Measurements from ENCODE around the gene ENPP4. TPM values are rescaled to one million over a fixed set of nuclear protein-coding genes. Genes with fewer than 3 reads are reported as not detected.
"Not testable (repeated sequence)": the region's sequence is repeated elsewhere in the genome, so short reads cannot be mapped to it uniquely, and the experiment has no call there.

Gene ENPP4, protein sequence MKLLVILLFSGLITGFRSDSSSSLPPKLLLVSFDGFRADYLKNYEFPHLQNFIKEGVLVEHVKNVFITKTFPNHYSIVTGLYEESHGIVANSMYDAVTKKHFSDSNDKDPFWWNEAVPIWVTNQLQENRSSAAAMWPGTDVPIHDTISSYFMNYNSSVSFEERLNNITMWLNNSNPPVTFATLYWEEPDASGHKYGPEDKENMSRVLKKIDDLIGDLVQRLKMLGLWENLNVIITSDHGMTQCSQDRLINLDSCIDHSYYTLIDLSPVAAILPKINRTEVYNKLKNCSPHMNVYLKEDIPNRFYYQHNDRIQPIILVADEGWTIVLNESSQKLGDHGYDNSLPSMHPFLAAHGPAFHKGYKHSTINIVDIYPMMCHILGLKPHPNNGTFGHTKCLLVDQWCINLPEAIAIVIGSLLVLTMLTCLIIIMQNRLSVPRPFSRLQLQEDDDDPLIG
- total RNA-seq = 1 to 10 TPM in 2 of 4 donors, under 1 TPM in 2; 0.30 to 4.8 (median 2.0) TPM

DNA sequence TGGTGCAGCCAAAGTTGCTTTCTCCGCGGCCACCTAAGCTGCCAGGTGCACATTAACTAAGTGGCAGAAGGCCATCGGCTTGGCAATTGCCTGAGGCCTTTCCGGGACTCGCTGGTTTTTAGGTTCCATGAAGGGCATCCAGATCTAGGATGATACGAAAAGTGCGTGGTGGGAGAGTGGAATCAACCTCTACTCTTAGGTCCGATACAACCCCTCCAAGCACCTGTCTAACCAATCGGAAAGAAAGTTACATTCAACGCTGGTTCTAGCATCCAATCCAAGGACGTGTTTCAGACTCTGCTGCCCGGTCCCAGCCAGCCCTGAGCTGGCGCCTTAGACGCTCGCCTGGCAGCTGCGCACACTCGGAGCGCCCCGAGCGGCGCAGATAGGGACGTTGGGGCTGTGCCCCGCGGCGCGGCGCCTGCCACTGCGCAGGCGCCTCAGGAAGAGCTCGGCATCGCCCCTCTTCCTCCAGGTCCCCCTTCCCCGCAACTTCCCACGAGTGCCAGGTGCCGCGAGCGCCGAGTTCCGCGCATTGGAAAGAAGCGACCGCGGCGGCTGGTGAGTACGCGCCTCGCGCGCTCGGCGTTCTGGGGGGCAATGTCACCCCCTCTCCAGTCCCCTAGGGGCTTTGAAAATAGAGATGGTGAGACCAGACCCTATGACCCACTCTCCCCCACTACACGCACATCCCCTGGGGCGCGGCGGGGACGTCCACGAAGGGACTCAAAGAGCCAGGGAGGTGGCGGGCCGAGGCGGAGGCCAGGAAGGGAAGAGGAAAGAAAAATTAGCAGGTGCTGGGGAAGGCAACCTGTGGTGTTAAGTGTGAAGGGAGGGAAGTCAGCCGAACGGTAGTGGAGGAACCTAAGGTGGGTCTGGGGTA is at the start of gene ENPP4:
Gene ENPP4 (plus strand): TSS at position 361 of the 883 bp plus-strand sequence. CDS start 9,595 bp downstream, outside the sequence.
- WGBS, 2 donors = 1 to 2% methylated on average over 13 to 22 of the region's 61 CpGs
- H3K27me3 ChIP-seq = peaks cover 0 to 13% (median 0%) of the 10 kb centered on the region in 4 donors
- H3K4me1 ChIP-seq = peaks cover 0 to 31% (median 6%) of the 10 kb centered on the region in 3 donors
- H3K4me3 ChIP-seq = peak within 1 kb of the TSS; percentile 40 to 77 (median 73)
- DNase-seq = peak; percentile 15
- intact Hi-C loops (cut with DNase I) = no loop called here
- no peaks in the 10 kb centered on the region for H3K36me3 ChIP-seq
- peak within 1 kb of the TSS; percentile 39 to 78 (median 74) for H3K27ac ChIP-seq
- TF ChIP-seq, protein P1, sequence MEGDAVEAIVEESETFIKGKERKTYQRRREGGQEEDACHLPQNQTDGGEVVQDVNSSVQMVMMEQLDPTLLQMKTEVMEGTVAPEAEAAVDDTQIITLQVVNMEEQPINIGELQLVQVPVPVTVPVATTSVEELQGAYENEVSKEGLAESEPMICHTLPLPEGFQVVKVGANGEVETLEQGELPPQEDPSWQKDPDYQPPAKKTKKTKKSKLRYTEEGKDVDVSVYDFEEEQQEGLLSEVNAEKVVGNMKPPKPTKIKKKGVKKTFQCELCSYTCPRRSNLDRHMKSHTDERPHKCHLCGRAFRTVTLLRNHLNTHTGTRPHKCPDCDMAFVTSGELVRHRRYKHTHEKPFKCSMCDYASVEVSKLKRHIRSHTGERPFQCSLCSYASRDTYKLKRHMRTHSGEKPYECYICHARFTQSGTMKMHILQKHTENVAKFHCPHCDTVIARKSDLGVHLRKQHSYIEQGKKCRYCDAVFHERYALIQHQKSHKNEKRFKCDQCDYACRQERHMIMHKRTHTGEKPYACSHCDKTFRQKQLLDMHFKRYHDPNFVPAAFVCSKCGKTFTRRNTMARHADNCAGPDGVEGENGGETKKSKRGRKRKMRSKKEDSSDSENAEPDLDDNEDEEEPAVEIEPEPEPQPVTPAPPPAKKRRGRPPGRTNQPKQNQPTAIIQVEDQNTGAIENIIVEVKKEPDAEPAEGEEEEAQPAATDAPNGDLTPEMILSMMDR (IDR thresholded peaks at IDR 0.05) = peak in 1 of 6 experiments; percentile 4
- peak in 3 of 4 donors; percentile 55 to 79 (median 75) for TF ChIP-seq POLR2A (IDR thresholded peaks at IDR 0.05)
- no peaks in the 10 kb centered on the region for H3K9me3 ChIP-seq

DNA sequence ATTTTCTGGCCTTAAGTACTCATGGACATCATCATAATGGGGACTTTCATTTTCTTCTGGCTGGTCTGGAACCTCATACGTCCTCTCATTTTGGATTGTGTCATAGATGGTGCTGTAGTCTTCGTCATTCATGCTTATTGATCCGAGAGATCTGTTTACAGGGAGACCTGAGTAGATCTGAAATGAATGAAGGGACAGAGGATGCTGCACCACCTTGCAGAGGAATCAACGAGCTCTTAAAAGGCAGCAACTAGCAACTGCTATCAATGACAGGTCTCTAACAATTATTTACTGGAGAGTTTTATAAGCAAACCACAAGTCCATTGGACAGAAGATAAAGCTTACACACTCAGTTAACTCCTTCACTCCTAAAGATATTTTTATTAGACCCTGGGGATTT is 49.7 kb upstream of the ENPP4 start:
- Histone ChIP-seq H3K36me3 (no peaks in the 10 kb centered on the region), H3K4me1 (no peaks in the 10 kb centered on the region), H3K9me3 (no peaks in the 10 kb centered on the region), H3K27me3 (no peaks in the 10 kb centered on the region), H3K27ac (no peak overlapping the region), H3K4me3 (no peak overlapping the region)
- 64% methylated on average over 4 of the region's 4 CpGs for WGBS, 2 donors
- TF ChIP-seq, protein P1 (IDR thresholded peaks at IDR 0.05) = no peak
- TF ChIP-seq POLR2A (IDR thresholded peaks at IDR 0.05) = no peak
- no peak for DNase-seq
- intact Hi-C loops (cut with DNase I) = no loop called here

DNA sequence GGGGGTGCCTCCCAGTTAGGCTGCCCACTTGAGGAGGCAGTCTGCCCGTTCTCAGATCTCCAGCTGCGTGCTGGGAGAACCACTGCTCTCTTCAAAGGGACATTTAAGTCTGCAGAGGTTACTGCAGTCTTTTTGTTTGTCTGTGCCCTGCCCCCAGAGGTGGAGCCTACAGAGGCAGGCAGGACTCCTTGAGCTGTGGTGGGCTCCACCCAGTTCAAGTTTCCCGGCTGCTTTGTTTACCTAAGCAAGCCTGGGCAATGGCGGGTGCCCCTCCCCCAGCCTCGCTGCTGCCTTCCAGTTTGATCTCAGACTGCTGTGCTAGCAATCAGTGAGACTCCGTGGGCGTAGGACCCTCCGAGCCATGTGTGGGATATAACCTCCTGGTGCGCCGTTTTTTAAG is 44.1 kb upstream of the ENPP4 start:
- intact Hi-C loops (cut with DNase I); H3K9me3 ChIP-seq; H3K4me1 ChIP-seq; DNase-seq; H3K4me3 ChIP-seq; H3K27ac ChIP-seq; H3K36me3 ChIP-seq: not testable (repeated sequence)
- WGBS, 2 donors = 60% methylated on average over 1 to 3 of the region's 10 CpGs
- H3K27me3 ChIP-seq = peaks cover 0 to 10% (median 0%) of the 10 kb centered on the region in 4 donors

DNA sequence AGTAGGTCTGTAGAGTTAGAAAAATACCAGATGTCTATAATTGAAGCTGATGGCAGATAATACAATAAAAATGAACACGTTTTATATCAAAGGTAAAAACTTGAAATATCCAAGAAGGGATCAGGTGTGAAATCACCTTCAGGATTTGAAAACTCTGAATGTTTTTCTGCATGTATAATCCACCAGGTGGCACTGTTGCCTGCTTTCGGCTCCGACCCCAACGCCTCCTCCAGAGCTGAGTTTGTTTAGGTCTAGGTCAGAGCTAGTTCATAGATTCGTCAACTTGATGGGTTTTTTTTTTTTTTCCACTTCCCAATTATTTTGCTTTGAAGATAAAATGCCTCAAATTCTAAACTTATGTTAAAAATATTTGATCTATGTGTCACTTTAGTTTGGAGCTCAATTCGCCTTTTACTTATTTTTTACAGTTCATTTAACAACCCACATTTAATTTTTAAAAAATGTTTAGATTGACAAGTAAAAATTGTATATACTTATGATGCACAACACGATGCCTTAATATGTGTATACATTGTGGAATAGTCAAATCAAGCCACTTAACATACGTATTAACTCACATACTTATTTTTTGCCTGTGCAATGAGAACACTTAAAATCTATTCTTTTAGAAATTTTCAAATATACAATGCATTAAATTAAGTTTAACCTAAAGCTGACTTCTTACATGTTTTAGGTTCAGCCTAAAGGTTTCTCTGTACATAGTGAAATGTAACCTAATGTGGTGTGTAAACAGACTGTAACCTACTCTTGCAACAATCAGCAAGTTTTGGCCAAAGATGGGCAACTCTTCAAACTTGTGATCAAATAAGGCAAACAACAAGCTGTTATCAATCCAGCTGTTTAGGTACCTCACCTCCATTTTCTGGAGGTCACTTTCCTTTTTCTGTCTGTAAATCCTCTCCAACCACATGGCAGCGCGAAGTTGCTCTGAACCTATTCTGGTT is 39.4 kb upstream of the ENPP4 start:
- no peak for DNase-seq
- intact Hi-C loops (cut with DNase I) = loop anchor here (10.0 kb wide), 1 partner anchor 314 kb away; no protein-coding TSS in a partner anchor
- WGBS, 2 donors = 37 to 40% methylated on average over 10 of the region's 10 CpGs
- peaks cover 0 to 14% (median 0%) of the 10 kb centered on the region in 4 donors for H3K27me3 ChIP-seq
- no peak overlapping the region for H3K4me3 ChIP-seq
- H3K9me3 ChIP-seq = peaks cover 0 to 12% (median 8%) of the 10 kb centered on the region in 3 donors
- H3K4me1 ChIP-seq = no peaks in the 10 kb centered on the region
- TF ChIP-seq, protein P1 (IDR thresholded peaks at IDR 0.05) = peak; percentile 58 to 80 (median 68)
- no peak for TF ChIP-seq POLR2A (IDR thresholded peaks at IDR 0.05)
- no peak overlapping the region for H3K27ac ChIP-seq
- H3K36me3 ChIP-seq = no peaks in the 10 kb centered on the region

DNA sequence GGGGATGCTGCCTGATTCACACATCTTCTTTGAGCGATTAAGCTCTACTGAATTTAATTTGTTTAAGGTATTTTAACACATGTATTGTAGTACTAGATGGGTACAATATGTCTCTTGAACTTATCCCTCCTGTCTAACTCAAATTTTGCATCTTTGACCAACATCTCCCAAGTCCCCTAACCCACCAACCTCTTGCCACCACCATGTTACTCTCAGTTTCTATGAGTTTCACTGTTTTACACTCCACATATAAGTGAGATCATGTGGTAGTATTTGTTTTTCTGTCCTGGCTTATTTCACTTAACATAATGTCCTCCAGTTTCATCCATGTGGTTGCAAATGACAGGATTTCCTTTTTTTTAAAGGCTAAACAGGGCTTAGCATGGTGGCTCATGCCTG is 38.7 kb upstream of the ENPP4 start:
- H3K27me3 ChIP-seq = peaks cover 0 to 10% (median 0%) of the 10 kb centered on the region in 4 donors
- WGBS, 2 donors = 95 to 100% methylated on average over 1 of the region's 1 CpG
- intact Hi-C loops (cut with DNase I) = loop anchor here (10.0 kb wide), 1 partner anchor 314 kb away; no protein-coding TSS in a partner anchor
- peaks cover 0 to 15% (median 13%) of the 10 kb centered on the region in 3 donors for H3K9me3 ChIP-seq
- no peaks in the 10 kb centered on the region for H3K36me3 ChIP-seq
- TF ChIP-seq, protein P1 (IDR thresholded peaks at IDR 0.05) = no peak
- TF ChIP-seq POLR2A (IDR thresholded peaks at IDR 0.05) = no peak
- no peaks in the 10 kb centered on the region for H3K4me1 ChIP-seq
- H3K4me3 ChIP-seq = no peak overlapping the region
- H3K27ac ChIP-seq = no peak overlapping the region
- DNase-seq = no peak
